IPS-20b (cell line): ENCODE measurements around the gene ABHD4.

Experiments used
- H3K27ac ChIP-seq: one replicate; pipeline ENCODE4 v1.5.1; 2013; ENCODE audit warnings: low read length
- H3K27me3 ChIP-seq: 2 replicates; pipeline ENCODE4 v1.6.1; 2013; ENCODE audit warnings: mild to moderate bottlenecking, low read length, inconsistent platforms; ENCODE audit not compliant: insufficient read depth
- H3K36me3 ChIP-seq: 2 replicates; pipeline ENCODE4 v1.6.1; 2013; ENCODE audit warnings: low read depth, mild to moderate bottlenecking, inconsistent platforms, low read length, moderate library complexity; ENCODE audit not compliant: insufficient read depth
- H3K4me1 ChIP-seq: 2 replicates; pipeline ENCODE4 v1.6.1; 2013; ENCODE audit warnings: mild to moderate bottlenecking, control low read depth, inconsistent platforms, low read length, moderate library complexity; ENCODE audit not compliant: insufficient read depth
- H3K4me3 ChIP-seq: 2 replicates; pipeline ENCODE4 v1.5.1; 2013; ENCODE audit warnings: mild to moderate bottlenecking, low read length, inconsistent platforms
- H3K9ac ChIP-seq: 2 replicates; pipeline ENCODE4 v1.6.1; 2013; ENCODE audit warnings: low read depth, mild to moderate bottlenecking, inconsistent platforms, low read length, moderate library complexity
- H3K9me3 ChIP-seq: 2 replicates; pipeline ENCODE4 v1.6.1; 2013; ENCODE audit warnings: mild to moderate bottlenecking, low read depth, low read length, inconsistent platforms; ENCODE audit not compliant: insufficient read depth

ABHD4 gene

GRCh38 chr14:22656945-22657731, 59.0 kb downstream of the ABHD4 start:
- H3K27me3 ChIP-seq, result no peaks in the 10 kb centered on the region
- no peak overlapping the region for H3K9ac ChIP-seq
- 0 out of 2 replicates have a peak, but pooled peaks cover 3% of the 10 kb centered on the region for H3K4me1 ChIP-seq
- H3K9me3 ChIP-seq, result no peaks in the 10 kb centered on the region
- no peak overlapping the region for H3K27ac ChIP-seq
- H3K36me3 ChIP-seq, result no peaks in the 10 kb centered on the region
- no peak overlapping the region for H3K4me3 ChIP-seq

- Histone ChIP-seq H3K27ac (no peak overlapping the region), H3K27me3 (no peaks in the 10 kb centered on the region), H3K36me3 (no peaks in the 10 kb centered on the region)
Observed at GRCh38 chr14:22657861-22658260, 59.8 kb downstream of the ABHD4 start.

GRCh38 chr14:22658946-22659345, 60.8 kb downstream of the ABHD4 start:
- no peak overlapping the region for H3K27ac ChIP-seq
- H3K4me1 ChIP-seq, result 0 out of 2 replicates have a peak, but pooled peaks cover 3% of the 10 kb centered on the region
- H3K9me3 ChIP-seq, result no peaks in the 10 kb centered on the region
- H3K9ac ChIP-seq, result no peak overlapping the region
- H3K4me3 ChIP-seq, result no peak overlapping the region
- H3K27me3 ChIP-seq, result no peaks in the 10 kb centered on the region
- H3K36me3 ChIP-seq, result no peaks in the 10 kb centered on the region

More at GRCh38 chr14:22657861-22658260, 59.8 kb downstream of the ABHD4 start:
- Histone ChIP-seq H3K4me3 (no peak overlapping the region), H3K4me1 (0 out of 2 replicates have a peak, but pooled peaks cover 3% of the 10 kb centered on the region), H3K9ac (no peak overlapping the region), H3K9me3 (no peaks in the 10 kb centered on the region)

GRCh38 chr14:22660654-22661053, 62.6 kb downstream of the ABHD4 start:
- no peaks in the 10 kb centered on the region for H3K9me3 ChIP-seq
- no peaks in the 10 kb centered on the region for H3K36me3 ChIP-seq
- no peak overlapping the region for H3K9ac ChIP-seq
- no peak overlapping the region for H3K4me3 ChIP-seq
- H3K4me1 ChIP-seq, result 0 out of 2 replicates have a peak, but pooled peaks cover 3% of the 10 kb centered on the region
- H3K27me3 ChIP-seq, result no peaks in the 10 kb centered on the region
- H3K27ac ChIP-seq, result no peak overlapping the region
